ENCODE data around the gene SPATA33.
"Not testable (repeated sequence)": the region's sequence is repeated elsewhere in the genome, so short reads cannot be mapped to it uniquely, and the experiment has no call there.

Gene SPATA33

GRCh38 chr16:89693931-89694783, 36.5 kb downstream of the SPATA33 start:
- DNase-seq (ENCODE audit: low spot score): peak; percentile 35

GRCh38 chr16:89694784-89695085, 37.1 kb downstream of the SPATA33 start:
- DNase-seq (ENCODE audit: low spot score): not testable (repeated sequence)

- no peak for DNase-seq (ENCODE audit: low spot score)
Observed at GRCh38 chr16:89695086-89695874, 37.6 kb downstream of the SPATA33 start.

GRCh38 chr16:89695875-89696669, 38.4 kb downstream of the SPATA33 start:
- no peak for DNase-seq (ENCODE audit: low spot score)

- no peak for DNase-seq (ENCODE audit: low spot score)
Observed at GRCh38 chr16:89696670-89697128, 39.1 kb downstream of the SPATA33 start.

- no peak for DNase-seq (ENCODE audit: low spot score)
Observed at GRCh38 chr16:89697161-89697615, 39.6 kb downstream of the SPATA33 start.

- no peak for DNase-seq (ENCODE audit: low spot score)
Observed at GRCh38 chr16:89697616-89698331, 40.1 kb downstream of the SPATA33 start.

GRCh38 chr16:89698717-89699116, 41.1 kb downstream of the SPATA33 start:
- DNase-seq (ENCODE audit: low spot score): not testable (repeated sequence)

- DNase-seq (ENCODE audit: low spot score): not testable (repeated sequence)
Observed at GRCh38 chr16:89699629-89700099, 42.0 kb downstream of the SPATA33 start.

- DNase-seq (ENCODE audit: low spot score): peak; percentile 100
Observed at GRCh38 chr16:89700100-89700648, 42.5 kb downstream of the SPATA33 start.

GRCh38 chr16:89700649-89701424, 43.2 kb downstream of the SPATA33 start:
- peak; percentile 33 for DNase-seq (ENCODE audit: low spot score)

- peak; percentile 94 for DNase-seq (ENCODE audit: low spot score)
Observed at GRCh38 chr16:89701425-89702406, 44.1 kb downstream of the SPATA33 start, which contains the start of gene SPATA2L. TSS of gene SPATA2L (minus strand) at chr16:89701705. CDS start at chr16:89701232, 473 bp downstream.

GRCh38 chr16:89704281-89704680, 46.6 kb downstream of the SPATA33 start:
- no peak for DNase-seq (ENCODE audit: low spot score)

- no peak for DNase-seq (ENCODE audit: low spot score)
Observed at GRCh38 chr16:89705006-89705405, 47.4 kb downstream of the SPATA33 start.

GRCh38 chr16:89706518-89707260, 49.1 kb downstream of the SPATA33 start:
- DNase-seq (ENCODE audit: low spot score): no peak

GRCh38 chr16:89707695-89708094, 50.1 kb downstream of the SPATA33 start:
- no peak for DNase-seq (ENCODE audit: low spot score)

- DNase-seq (ENCODE audit: low spot score): no peak
Observed at GRCh38 chr16:89708481-89708931, 50.9 kb downstream of the SPATA33 start.

- no peak for DNase-seq (ENCODE audit: low spot score)
Observed at GRCh38 chr16:89709166-89709565, 51.5 kb downstream of the SPATA33 start.
